ENCODE results near the gene ADGRV1. TPM values are rescaled to one million over a fixed set of nuclear protein-coding genes. Genes with fewer than 3 reads are reported as not detected.

The ADGRV1 gene
- total and polyA plus RNA-seq, 2 donors (not counting 3 experiments of a cell fraction or from before 2014, with no cell fraction given) = 0.11 to 0.55 TPM

- H3K36me3 ChIP-seq (ENCODE audit: control insufficient read depth in 2 of 2, extremely low read depth in 1 of 2, insufficient read depth in 2 of 2, low read length in 2 of 2) = no peaks in the 10 kb centered on the region
- no peak overlapping the region for H2AFZ ChIP-seq (ENCODE audit: low read depth, low read length)
- POLR2A ChIA-PET = no interaction called here
- H3K4me3 ChIP-seq (replicated peaks in 1 of 3; ENCODE audit: insufficient read depth in 1 of 3, low read depth in 1 of 3, low read length in 3 of 3) = no peak overlapping the region
- H3K9ac ChIP-seq (replicated peaks; ENCODE audit: extremely low read depth, insufficient read depth, low read length) = no peak overlapping the region
- H3K4me2 ChIP-seq (ENCODE audit: insufficient read depth, low read length) = no peak overlapping the region
- intact Hi-C loops (cut with micrococcal nuclease) = no loop called here
- FAIRE-seq (no peak), DNase-seq (ENCODE audit: low read depth, low spot score) (no peak)
- no peaks in the 10 kb centered on the region for H3K9me1 ChIP-seq (replicated peaks; ENCODE audit: control insufficient read depth, extremely low read depth, insufficient read depth, low read length)
- H3K27ac ChIP-seq (ENCODE audit: insufficient read depth, low read depth, low read length) = no peak overlapping the region
- H3K4me1 ChIP-seq (ENCODE audit: control insufficient read depth, extremely low read depth, insufficient read depth, low read length) = no peaks in the 10 kb centered on the region
- H4K20me1 ChIP-seq (replicated peaks; ENCODE audit: control insufficient read depth, extremely low read depth, insufficient read depth, low read length) = no peaks in the 10 kb centered on the region
- TF ChIP-seq EZH2 (IDR thresholded peaks at IDR 0.05; ENCODE audit: borderline replicate concordance, low read depth, low read length, severe bottlenecking) (no peak), JUN (IDR thresholded peaks at IDR 0.05; ENCODE audit: borderline replicate concordance, insufficient read depth, insufficient read length, low read depth) (no peak), POLR2A (IDR thresholded peaks at IDR 0.05; ENCODE audit: low read depth, low read length) (no peak), FOS (IDR thresholded peaks at IDR 0.05; ENCODE audit: borderline replicate concordance, insufficient read depth, low read length) (no peak), GATA2 (IDR thresholded peaks at IDR 0.05; ENCODE audit: insufficient read depth, insufficient read length, low read depth, low read length) (no peak), POLR2AphosphoS5 (IDR thresholded peaks at IDR 0.05; ENCODE audit: insufficient read depth, low read depth, low read length) (no peak)
- TF ChIP-seq, protein P1, sequence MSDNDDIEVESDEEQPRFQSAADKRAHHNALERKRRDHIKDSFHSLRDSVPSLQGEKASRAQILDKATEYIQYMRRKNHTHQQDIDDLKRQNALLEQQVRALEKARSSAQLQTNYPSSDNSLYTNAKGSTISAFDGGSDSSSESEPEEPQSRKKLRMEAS (IDR thresholded peaks at IDR 0.05; ENCODE audit: insufficient read depth, insufficient read length) = no peak
- TF ChIP-seq, protein P2, sequence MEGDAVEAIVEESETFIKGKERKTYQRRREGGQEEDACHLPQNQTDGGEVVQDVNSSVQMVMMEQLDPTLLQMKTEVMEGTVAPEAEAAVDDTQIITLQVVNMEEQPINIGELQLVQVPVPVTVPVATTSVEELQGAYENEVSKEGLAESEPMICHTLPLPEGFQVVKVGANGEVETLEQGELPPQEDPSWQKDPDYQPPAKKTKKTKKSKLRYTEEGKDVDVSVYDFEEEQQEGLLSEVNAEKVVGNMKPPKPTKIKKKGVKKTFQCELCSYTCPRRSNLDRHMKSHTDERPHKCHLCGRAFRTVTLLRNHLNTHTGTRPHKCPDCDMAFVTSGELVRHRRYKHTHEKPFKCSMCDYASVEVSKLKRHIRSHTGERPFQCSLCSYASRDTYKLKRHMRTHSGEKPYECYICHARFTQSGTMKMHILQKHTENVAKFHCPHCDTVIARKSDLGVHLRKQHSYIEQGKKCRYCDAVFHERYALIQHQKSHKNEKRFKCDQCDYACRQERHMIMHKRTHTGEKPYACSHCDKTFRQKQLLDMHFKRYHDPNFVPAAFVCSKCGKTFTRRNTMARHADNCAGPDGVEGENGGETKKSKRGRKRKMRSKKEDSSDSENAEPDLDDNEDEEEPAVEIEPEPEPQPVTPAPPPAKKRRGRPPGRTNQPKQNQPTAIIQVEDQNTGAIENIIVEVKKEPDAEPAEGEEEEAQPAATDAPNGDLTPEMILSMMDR (IDR thresholded peaks at IDR 0.05; ENCODE audit: extremely low read depth in 1 of 2, insufficient read depth in 1 of 2, low read depth in 1 of 2, low read length in 2 of 2) = no peak
- no peaks in the 10 kb centered on the region for H3K79me2 ChIP-seq (ENCODE audit: control insufficient read depth, insufficient read depth, low read length)
- dilution Hi-C loops (cut with MboI; ENCODE audit: extremely low pct_ligation_motif_present, low sequenced_read_pairs) = no loop called here
- H3K27me3 ChIP-seq (ENCODE audit: control insufficient read depth in 2 of 2, insufficient read depth in 2 of 2, low read length in 2 of 2) = no peaks in the 10 kb centered on the region
- CTCF ChIA-PET = no interaction called here
- H3K9me3 ChIP-seq (replicated peaks; ENCODE audit: control insufficient read depth, insufficient read depth, low read length) = no peaks in the 10 kb centered on the region
- BruUV-seq (replicated peaks) = no TSS peak
These were observed 181.7 kb downstream of the ADGRV1 start for GRCh38 chr5:90740244-90740799.
